ENCODE measurements around the gene SLC7A11. TPM values are rescaled to one million over a fixed set of nuclear protein-coding genes. Genes with fewer than 3 reads are reported as not detected.
"Not testable (repeated sequence)": the region's sequence is repeated elsewhere in the genome, so short reads cannot be mapped to it uniquely, and the experiment has no call there.

The SLC7A11 gene
- total and polyA plus RNA-seq, 2 donors from 2014 or later: 0.04 to 2.6 TPM

DNA sequence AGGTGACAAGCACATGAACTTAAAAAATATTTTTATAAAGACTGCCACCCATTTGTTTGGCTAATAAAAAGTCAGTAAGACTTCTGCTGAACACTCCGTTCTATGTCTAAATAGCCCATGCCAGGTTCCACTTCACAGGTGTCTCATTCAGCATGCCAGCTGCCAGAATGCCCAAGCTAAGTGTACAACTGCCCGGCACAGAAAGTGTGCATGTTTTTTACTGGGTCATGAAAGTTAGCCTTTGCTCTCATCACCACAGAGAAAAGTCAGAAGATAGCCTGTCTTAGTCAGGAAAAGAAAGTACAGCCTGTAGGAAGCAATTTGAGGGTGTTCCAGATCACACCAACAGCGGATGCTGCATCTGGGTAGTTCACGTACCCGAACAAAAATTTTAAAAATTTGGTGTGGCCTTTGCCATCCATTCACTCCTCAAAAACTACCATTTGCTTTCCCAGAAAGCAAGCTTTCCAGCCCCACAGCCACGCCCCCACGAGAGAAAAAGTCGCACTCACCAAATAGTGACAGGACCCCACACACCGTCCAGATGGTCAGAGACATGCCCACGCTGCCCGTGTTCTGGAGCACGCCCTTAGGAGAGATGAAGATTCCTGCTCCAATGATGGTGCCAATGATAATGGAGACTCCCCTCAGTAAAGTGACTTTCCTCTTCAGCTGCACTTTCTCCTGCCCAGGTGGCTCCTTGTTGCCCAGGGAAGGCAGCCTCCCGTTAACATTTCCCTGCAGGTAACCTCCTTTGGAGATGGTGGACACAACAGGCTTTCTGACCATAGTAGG is 671 bp downstream of the SLC7A11 start:
- H3K9me3 ChIP-seq (ENCODE audit: control insufficient read depth in 2 of 3, insufficient read depth in 1 of 3, low read length in 3 of 3): no peaks in the 10 kb centered on the region
- FAIRE-seq: no peak
- H3K27me3 ChIP-seq (ENCODE audit: control insufficient read depth, insufficient read depth, low read length): no peaks in the 10 kb centered on the region
- peaks cover 0 to 2% (median 0%) of the 10 kb centered on the region in 3 donors for H3K4me1 ChIP-seq (ENCODE audit: control insufficient read depth in 2 of 3, insufficient read depth in 2 of 3, low read depth in 1 of 3, low read length in 3 of 3)
- peak overlapping the region in 1 of 3 donors; percentile 34 for H3K9ac ChIP-seq (ENCODE audit: low read length in 3 of 3)
- no peak overlapping the region for H3K27ac ChIP-seq (ENCODE audit: low read depth in 2 of 2, low read length in 2 of 2)
- intact Hi-C loops (cut with DNase I): no loop called here
- TF ChIP-seq CTCF (IDR thresholded peaks at IDR 0.05; ENCODE audit: borderline replicate concordance, extremely low read depth, insufficient read depth): no peak
- peak overlapping the region; percentile 11 to 65 (median 56) for H3K4me3 ChIP-seq (ENCODE audit: low read length in 3 of 3)
- no peaks in the 10 kb centered on the region for H3K36me3 ChIP-seq (ENCODE audit: control insufficient read depth in 2 of 3, insufficient read depth in 3 of 3, low read length in 3 of 3)
- DNase-seq: peak in 2 of 5 donors; percentile 21 to 40

GRCh38 chr4:138239491-138239890 is 2.7 kb downstream of the SLC7A11 start:
- Histone ChIP-seq H3K4me1 (ENCODE audit: control insufficient read depth in 2 of 3, insufficient read depth in 2 of 3, low read depth in 1 of 3, low read length in 3 of 3) (peaks cover 0 to 2% (median 0%) of the 10 kb centered on the region in 3 donors), H3K9ac (ENCODE audit: low read length in 3 of 3) (no peak overlapping the region), H3K27me3 (ENCODE audit: control insufficient read depth, insufficient read depth, low read length) (no peaks in the 10 kb centered on the region), H3K36me3 (ENCODE audit: control insufficient read depth in 2 of 3, insufficient read depth in 3 of 3, low read length in 3 of 3) (no peaks in the 10 kb centered on the region), H3K9me3 (ENCODE audit: control insufficient read depth in 2 of 3, insufficient read depth in 1 of 3, low read length in 3 of 3) (no peaks in the 10 kb centered on the region), H3K4me3 (ENCODE audit: low read length in 3 of 3) (no peak overlapping the region), H3K27ac (ENCODE audit: low read depth in 2 of 2, low read length in 2 of 2) (no peak overlapping the region)
- intact Hi-C loops (cut with DNase I): no loop called here
- no peak for FAIRE-seq
- no peak for TF ChIP-seq CTCF (IDR thresholded peaks at IDR 0.05; ENCODE audit: borderline replicate concordance, extremely low read depth, insufficient read depth)
- no peak for DNase-seq

DNA sequence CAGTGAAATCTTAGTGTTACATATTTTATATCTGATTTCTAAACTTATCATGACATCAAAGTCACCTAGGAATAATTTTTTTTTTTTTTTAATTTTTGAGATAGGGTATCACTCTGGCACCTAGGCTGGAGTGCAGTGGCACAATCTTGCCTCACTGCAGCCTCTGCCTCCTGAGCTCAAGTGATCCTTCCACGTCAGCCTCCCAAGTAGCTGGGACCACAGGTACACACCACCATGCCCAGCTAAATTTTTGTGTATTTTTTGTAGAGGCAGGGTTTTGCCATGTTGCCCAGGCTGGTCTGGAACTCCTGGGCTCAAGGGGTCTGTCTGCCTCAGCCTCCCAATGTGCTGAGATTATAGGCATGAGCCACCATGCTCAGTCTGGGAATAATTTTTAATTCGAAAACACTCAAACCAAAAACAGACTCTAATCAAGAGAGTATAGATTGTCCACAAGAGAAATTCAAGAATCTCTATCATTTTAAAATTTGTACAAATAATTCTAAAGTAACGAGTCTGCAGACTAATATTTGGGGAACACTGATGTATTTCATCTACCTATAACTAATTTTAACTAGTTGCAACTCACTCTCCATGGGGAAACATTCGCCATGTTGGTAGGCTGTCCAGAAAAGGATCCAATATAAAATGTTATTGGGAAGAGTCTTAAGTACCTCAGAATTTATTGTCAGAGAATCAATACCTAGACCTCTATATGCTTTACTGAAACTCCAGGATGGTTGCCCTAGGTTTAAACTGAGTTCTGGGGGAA is 3.4 kb downstream of the SLC7A11 start:
- Histone ChIP-seq H3K4me1 (ENCODE audit: control insufficient read depth in 2 of 3, insufficient read depth in 2 of 3, low read depth in 1 of 3, low read length in 3 of 3) (peaks cover 0 to 2% (median 0%) of the 10 kb centered on the region in 3 donors), H3K9ac (ENCODE audit: low read length in 3 of 3) (no peak overlapping the region), H3K27ac (ENCODE audit: low read depth in 2 of 2, low read length in 2 of 2) (no peak overlapping the region), H3K36me3 (ENCODE audit: control insufficient read depth in 2 of 3, insufficient read depth in 3 of 3, low read length in 3 of 3) (no peaks in the 10 kb centered on the region), H3K4me3 (ENCODE audit: low read length in 3 of 3) (no peak overlapping the region), H3K27me3 (ENCODE audit: control insufficient read depth, insufficient read depth, low read length) (no peaks in the 10 kb centered on the region), H3K9me3 (ENCODE audit: control insufficient read depth in 2 of 3, insufficient read depth in 1 of 3, low read length in 3 of 3) (no peaks in the 10 kb centered on the region)
- DNase-seq (no peak), FAIRE-seq (no peak)
- TF ChIP-seq CTCF (IDR thresholded peaks at IDR 0.05; ENCODE audit: borderline replicate concordance, extremely low read depth, insufficient read depth): no peak
- intact Hi-C loops (cut with DNase I): no loop called here

GRCh38 chr4:138237132-138237531 is 5.0 kb downstream of the SLC7A11 start:
- H3K9me3 ChIP-seq (ENCODE audit: control insufficient read depth in 2 of 3, insufficient read depth in 1 of 3, low read length in 3 of 3); H3K36me3 ChIP-seq (ENCODE audit: control insufficient read depth in 2 of 3, insufficient read depth in 3 of 3, low read length in 3 of 3); FAIRE-seq; DNase-seq; intact Hi-C loops (cut with DNase I); H3K4me3 ChIP-seq (ENCODE audit: low read length in 3 of 3); H3K9ac ChIP-seq (ENCODE audit: low read length in 3 of 3); H3K27ac ChIP-seq (ENCODE audit: low read depth in 2 of 2, low read length in 2 of 2); H3K4me1 ChIP-seq (ENCODE audit: control insufficient read depth in 2 of 3, insufficient read depth in 2 of 3, low read depth in 1 of 3, low read length in 3 of 3); H3K27me3 ChIP-seq (ENCODE audit: control insufficient read depth, insufficient read depth, low read length): not testable (repeated sequence)
